HepG2 (cell line): ENCODE measurements around the gene PRM3. TPM values are rescaled to one million over a fixed set of nuclear protein-coding genes. Genes with fewer than 3 reads are reported as not detected.
A peak's percentile ranks its signal among the peaks of the same experiment; 100 is the strongest.

Experiments used
- ATM ChIP-seq: fragments of 450-650 bp; IDR thresholded peaks from 2 replicates; pipeline ENCODE4 v1.7.1; 2017; ENCODE audit warnings: mild to moderate bottlenecking, borderline replicate concordance
- DMAP1 ChIP-seq: IDR thresholded peaks from 2 replicates; pipeline ENCODE4 v1.6.1; 2016
- FLYWCH1 ChIP-seq: sonication (generic); formaldehyde crosslinking; IDR thresholded peaks from 2 replicates; pipeline ENCODE4 v1.8.1; 2023; ENCODE audit warnings: mild to moderate bottlenecking, missing genetic modification reagents
- KDM5A ChIP-seq: fragments of 200-600 bp; sonication (generic); IDR thresholded peaks from 2 replicates; pipeline ENCODE4 v1.7.0; 2018; ENCODE audit warnings: antibody characterized with exemption, mild to moderate bottlenecking, low read length, borderline replicate concordance
- KDM5B ChIP-seq: sonication (generic); formaldehyde crosslinking; IDR thresholded peaks from 2 replicates; pipeline ENCODE4 v1.4.0; 2020; ENCODE audit warnings: missing genetic modification reagents, mild to moderate bottlenecking, borderline replicate concordance
- KLF12 ChIP-seq: sonication (generic); formaldehyde crosslinking; IDR thresholded peaks from 2 replicates; pipeline ENCODE4 v1.4.0; 2020; ENCODE audit warnings: missing genetic modification reagents, borderline replicate concordance
- MXD4 ChIP-seq: IDR thresholded peaks from 2 replicates; pipeline ENCODE4 v1.6.1; 2016; ENCODE audit warnings: mild to moderate bottlenecking, missing biosample characterization, missing genetic modification reagents
- NCOA2 ChIP-seq: sonication (generic); formaldehyde crosslinking; IDR thresholded peaks from 2 replicates; pipeline ENCODE4 v1.8.0; 2022; ENCODE audit warnings: inconsistent platforms
- ONECUT2 ChIP-seq: sonication (generic); formaldehyde crosslinking; IDR thresholded peaks from 2 replicates; pipeline ENCODE4 v1.4.0; 2020; ENCODE audit warnings: missing genetic modification reagents
- POGZ ChIP-seq: sonication (generic); formaldehyde crosslinking; IDR thresholded peaks from 2 replicates; pipeline ENCODE4 v1.4.0; 2020; ENCODE audit warnings: mild to moderate bottlenecking, missing genetic modification reagents
- POLR2AphosphoS2 ChIP-seq: IDR thresholded peaks from 2 replicates; pipeline ENCODE4 v1.6.1; 2011; ENCODE audit warnings: low read depth, low read length, improper control_type of control experiment
- PTBP1 ChIP-seq: fragments of 200-400 bp; formaldehyde crosslinking; IDR thresholded peaks from 2 replicates; pipeline ENCODE4 v1.6.1; 2018; ENCODE audit warnings: low read length, low read depth; ENCODE audit not compliant: poor library complexity, severe bottlenecking
- SP4 ChIP-seq: sonication (generic); formaldehyde crosslinking; IDR thresholded peaks from 2 replicates; pipeline ENCODE4 v1.8.1; 2023; ENCODE audit warnings: mild to moderate bottlenecking, missing genetic modification reagents
- STAG1 ChIP-seq: sonication (generic); formaldehyde crosslinking; IDR thresholded peaks from 2 replicates; pipeline ENCODE4 v1.4.0; 2020; ENCODE audit warnings: missing genetic modification reagents
- TBX2 ChIP-seq: sonication (generic); formaldehyde crosslinking; IDR thresholded peaks from 2 replicates; pipeline ENCODE4 v1.5.0; 2020; ENCODE audit warnings: missing genetic modification reagents, mild to moderate bottlenecking, borderline replicate concordance
- TCF12 ChIP-seq, 2 experiments: fragments of 450-650 bp in 1 of 2; sonication (generic) in 1 of 2; formaldehyde crosslinking in 1 of 2; IDR thresholded peaks; 2 replicates each; pipeline versions ENCODE4 v1.6.1 to v1.8.0; 2017 to 2022; ENCODE audit warnings: antibody characterized with exemption in 1 of 2, mild to moderate bottlenecking in 1 of 2, missing genetic modification reagents in 1 of 2, moderate library complexity in 1 of 2
- U2AF2 ChIP-seq: fragments of 200-400 bp; formaldehyde crosslinking; IDR thresholded peaks from 2 replicates; pipeline ENCODE4 v1.6.1; 2017; ENCODE audit warnings: low read depth, mild to moderate bottlenecking, low read length
- ZC3H4 ChIP-seq: sonication (generic); formaldehyde crosslinking; IDR thresholded peaks from 2 replicates; pipeline ENCODE4 v1.4.0; 2020; ENCODE audit warnings: missing genetic modification reagents, borderline replicate concordance
- ZFY ChIP-seq: sonication (generic); formaldehyde crosslinking; IDR thresholded peaks from 2 replicates; pipeline ENCODE4 v1.4.0; 2020; ENCODE audit warnings: missing genetic modification reagents
- ZKSCAN5 ChIP-seq: sonication (generic); formaldehyde crosslinking; IDR thresholded peaks from 2 replicates; pipeline ENCODE4 v1.5.1; 2020; ENCODE audit warnings: mild to moderate bottlenecking, missing genetic modification reagents
- ZNF235 ChIP-seq: sonication (generic); formaldehyde crosslinking; IDR thresholded peaks from 2 replicates; pipeline ENCODE4 v1.8.1; 2023; ENCODE audit warnings: mild to moderate bottlenecking, missing genetic modification reagents, borderline replicate concordance
- ZNF292 ChIP-seq: sonication (generic); formaldehyde crosslinking; IDR thresholded peaks from 2 replicates; pipeline ENCODE4 v1.8.1; 2022; ENCODE audit warnings: mild to moderate bottlenecking, low read depth, missing genetic modification reagents, borderline replicate concordance
- ZNF331 ChIP-seq: sonication (generic); formaldehyde crosslinking; IDR thresholded peaks from 2 replicates; pipeline ENCODE4 v1.4.0; 2020; ENCODE audit warnings: missing genetic modification reagents
- ZNF768 ChIP-seq: sonication (generic); formaldehyde crosslinking; IDR thresholded peaks from 2 replicates; pipeline ENCODE4 v1.4.0; 2020; ENCODE audit warnings: missing genetic modification reagents
- ZNF773 ChIP-seq: sonication (generic); formaldehyde crosslinking; IDR thresholded peaks from 2 replicates; pipeline ENCODE4 v1.4.0; 2020; ENCODE audit warnings: missing genetic modification reagents, borderline replicate concordance
- polyA plus RNA-seq, 8 experiments: library from polyadenylated mRNA; depleted of rRNA in 3 of 8; stranded (reverse) in 7 of 8; unstranded in 1 of 8; fragments of >200 nt; fragmentation: Illumina TruSeq in 4 of 8; extraction: Trizol in 4 of 8; gene quantifications; 2 replicates each; pipeline versions ENCODE4 v1.2.1 to v1.2.3, GENCODE V29; 2011 to 2016; ENCODE audit warnings: low read depth in 4 of 8, missing spikeins in 1 of 8, mixed read lengths in 1 of 8; ENCODE audit not compliant: insufficient read depth in 1 of 8
- total RNA-seq, 5 experiments: library from RNA; depleted of rRNA; stranded (reverse); fragments of >200 nt; fragmentation: Illumina TruSeq; extraction: Trizol; gene quantifications; 2 replicates each; pipeline ENCODE4 v1.2.3, GENCODE V29; 2016; ENCODE audit warnings: low read depth in 1 of 5
- TF ChIP-seq, protein P1 (sequence below): sonication (generic); formaldehyde crosslinking; IDR thresholded peaks from 2 replicates; pipeline ENCODE4 v1.5.0; 2020; ENCODE audit warnings: mild to moderate bottlenecking, low read depth, missing genetic modification reagents, borderline replicate concordance
- TF ChIP-seq, protein P2 (sequence below): sonication (generic); formaldehyde crosslinking; IDR thresholded peaks from 2 replicates; pipeline ENCODE4 v1.8.1; 2023; ENCODE audit warnings: missing genetic modification reagents, inconsistent platforms, borderline replicate concordance

PRM3 gene
- total and polyA plus RNA-seq, 2 of the 13 experiments (the other 11 are each of a cell fraction or from before 2014, with no cell fraction given), result not detected

DNA sequence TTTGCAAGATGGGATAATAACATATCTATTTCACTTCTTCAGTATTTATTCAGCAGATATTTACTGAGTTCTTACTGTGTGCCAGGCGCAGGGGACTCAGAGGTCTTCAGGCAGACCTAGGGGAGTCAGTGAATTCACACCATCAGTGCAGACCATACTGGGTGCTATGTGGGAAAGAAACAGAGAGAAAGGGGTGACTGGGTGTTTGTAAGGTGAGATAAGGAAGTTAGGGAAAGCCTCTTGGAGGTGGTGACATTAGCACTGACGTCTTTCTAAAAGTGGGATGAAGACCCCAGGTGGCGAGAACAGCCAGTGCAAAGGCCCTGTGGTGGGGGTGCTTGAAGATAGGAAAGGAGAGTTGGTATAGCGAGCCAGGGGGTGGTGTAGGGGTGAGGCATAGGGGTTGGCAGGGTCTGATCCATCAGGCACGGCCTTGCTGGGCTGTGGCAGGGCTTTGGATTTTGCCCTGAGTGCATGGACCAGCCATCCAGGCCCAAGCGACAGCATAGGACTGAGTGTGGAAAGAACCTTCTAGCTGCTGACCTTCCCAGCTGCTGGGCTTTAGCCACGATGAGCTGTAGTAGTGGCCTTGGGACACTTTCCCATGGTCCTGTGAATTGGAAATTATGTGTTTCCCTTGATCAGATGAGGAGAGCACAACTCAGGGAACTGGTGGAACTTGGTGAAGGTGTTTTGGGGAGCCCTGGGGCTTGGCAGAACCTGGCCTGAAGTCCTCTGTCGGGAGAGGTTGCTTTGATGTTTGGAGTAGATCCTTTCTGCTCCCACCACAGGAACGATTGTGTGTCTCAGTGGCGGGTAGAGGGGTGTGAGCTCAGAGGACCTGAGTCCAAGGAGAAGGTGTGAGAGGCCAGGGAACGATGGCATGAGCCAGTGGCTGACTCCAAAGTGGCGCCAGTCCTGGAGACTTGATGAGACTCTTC is 13.5 kb downstream of the PRM3 start (continued):
- TF ChIP-seq ZNF768 (CRISPR knock-in tag), result no peak
- TF ChIP-seq ZNF235 (CRISPR knock-in tag), result 0 out of 2 replicates have a peak, but pooled peaks have one; percentile 65
- peak; percentile 38; the same call in 1 of the 2 replicates for TF ChIP-seq TBX2
- no peak for TF ChIP-seq DMAP1 (CRISPR knock-in tag)
- no peak for TF ChIP-seq TCF12 (IDR thresholded peaks at IDR 0.05)
- TF ChIP-seq TCF12 (CRISPR knock-in tag; IDR thresholded peaks at IDR 0.05), result no peak
- TF ChIP-seq, protein P1, sequence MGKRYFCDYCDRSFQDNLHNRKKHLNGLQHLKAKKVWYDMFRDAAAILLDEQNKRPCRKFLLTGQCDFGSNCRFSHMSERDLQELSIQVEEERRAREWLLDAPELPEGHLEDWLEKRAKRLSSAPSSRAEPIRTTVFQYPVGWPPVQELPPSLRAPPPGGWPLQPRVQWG (CRISPR knock-in tag), result no peak
- no peak for TF ChIP-seq ZFY
- no peak for TF ChIP-seq ZKSCAN5
- no peak for TF ChIP-seq ZC3H4 (CRISPR knock-in tag)
- no peak for TF ChIP-seq NCOA2 (CRISPR knock-in tag)
- peak; percentile 47; the same call in 1 of the 2 replicates for TF ChIP-seq SP4 (CRISPR knock-in tag)
- no peak for TF ChIP-seq KDM5A
- TF ChIP-seq ONECUT2 (CRISPR knock-in tag), result no peak
- no peak; the same call in 1 of the 2 replicates for TF ChIP-seq MXD4 (CRISPR knock-in tag)
- TF ChIP-seq ZNF331, result no peak
- TF ChIP-seq STAG1 (CRISPR knock-in tag), result no peak; the same call in 1 of the 2 replicates
- no peak for TF ChIP-seq POGZ (CRISPR knock-in tag)
- peak; percentile 15; the same call in 1 of the 2 replicates for TF ChIP-seq ZNF292 (CRISPR knock-in tag)
- no peak for TF ChIP-seq ZNF773
- no peak for TF ChIP-seq PTBP1
- TF ChIP-seq U2AF2, result no peak
- TF ChIP-seq ATM, result no peak
- TF ChIP-seq KLF12 (CRISPR knock-in tag), result no peak
- no peak for TF ChIP-seq FLYWCH1 (CRISPR knock-in tag)
- no peak for TF ChIP-seq POLR2AphosphoS2
- peak; percentile 82 for TF ChIP-seq KDM5B (CRISPR knock-in tag)
- TF ChIP-seq, protein P2, sequence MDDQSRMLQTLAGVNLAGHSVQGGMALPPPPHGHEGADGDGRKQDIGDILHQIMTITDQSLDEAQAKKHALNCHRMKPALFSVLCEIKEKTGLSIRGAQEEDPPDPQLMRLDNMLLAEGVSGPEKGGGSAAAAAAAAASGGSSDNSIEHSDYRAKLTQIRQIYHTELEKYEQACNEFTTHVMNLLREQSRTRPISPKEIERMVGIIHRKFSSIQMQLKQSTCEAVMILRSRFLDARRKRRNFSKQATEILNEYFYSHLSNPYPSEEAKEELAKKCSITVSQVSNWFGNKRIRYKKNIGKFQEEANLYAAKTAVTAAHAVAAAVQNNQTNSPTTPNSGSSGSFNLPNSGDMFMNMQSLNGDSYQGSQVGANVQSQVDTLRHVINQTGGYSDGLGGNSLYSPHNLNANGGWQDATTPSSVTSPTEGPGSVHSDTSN, result no peak
